Breast epithelium (tissue), 4 donors: ENCODE measurements around the gene TSPAN1. TPM values are rescaled to one million over a fixed set of nuclear protein-coding genes. Genes with fewer than 3 reads are reported as not detected.
A peak's percentile ranks its signal among the peaks of the same experiment; 100 is the strongest.

Source experiments
- DNase-seq, 2 donors: peaks; one replicate each; pipeline ENCODE4 v3.0.0-alpha.2; 2019; ENCODE audit warnings: low spot score in 2 of 2
- H3K27ac ChIP-seq, 2 donors: fragments of 200-600 bp; sonication (generic) in 1 of 2; one replicate each; pipeline ENCODE4 v1.5.1; 2016 to 2019; ENCODE audit warnings: mild to moderate bottlenecking in 1 of 2
- H3K27me3 ChIP-seq, 2 donors: fragments of 200-600 bp; sonication (generic) in 1 of 2; one replicate each; pipeline versions ENCODE4 v1.5.1 to v1.6.0; 2017 to 2019; ENCODE audit warnings: control low read depth in 1 of 2, mild to moderate bottlenecking in 1 of 2
- H3K36me3 ChIP-seq: fragments of 200-600 bp; one replicate; pipeline ENCODE4 v1.5.1; 2019
- H3K4me1 ChIP-seq, 2 donors: fragments of 200-600 bp; sonication (generic); one replicate each; pipeline ENCODE4 v1.5.1; 2016 to 2019; ENCODE audit warnings: control low read depth in 1 of 2
- H3K4me3 ChIP-seq, 3 donors: fragments of 200-600 bp; sonication (generic); 1 replicate in 2 of 3; 2 replicates in 1 of 3; pipeline ENCODE4 v1.5.1; 2016 to 2019; ENCODE audit warnings: mild to moderate bottlenecking in 3 of 3, moderate library complexity in 2 of 3
- H3K9me3 ChIP-seq, 2 donors: fragments of 200-600 bp; sonication (generic) in 1 of 2; one replicate each; pipeline ENCODE4 v1.5.1; 2016 to 2019; ENCODE audit warnings: control low read depth in 1 of 2
- CTCF ChIP-seq, 3 donors: fragments of 450-650 bp; IDR thresholded peaks; one replicate each; pipeline ENCODE4 v1.5.1; 2016 to 2017; ENCODE audit warnings: antibody characterized with exemption in 3 of 3, mild to moderate bottlenecking in 3 of 3, moderate library complexity in 3 of 3
- POLR2A ChIP-seq: fragments of 450-650 bp; IDR thresholded peaks from one replicate; pipeline ENCODE4 v1.6.1; 2016; ENCODE audit warnings: antibody characterized with exemption, mild to moderate bottlenecking, moderate library complexity
- POLR2AphosphoS5 ChIP-seq, 3 donors: sonication (generic); formaldehyde crosslinking; IDR thresholded peaks; one replicate each; pipeline ENCODE4 v1.6.1; 2017; ENCODE audit warnings: antibody characterized with exemption in 3 of 3
- intact Hi-C: fragments of 100-400 bp; cut with DNase I; formaldehyde crosslinking; loops from one replicate; pipeline ENCODE4 v1.15.1; 2023; ENCODE audit warnings: low total_unique reads
- total RNA-seq, 3 donors: library from RNA; depleted of rRNA; stranded (reverse); fragments of >200 nt; gene quantifications; one replicate each; pipeline ENCODE4 v1.1.0, GENCODE V29; 2016

The TSPAN1 gene
- total RNA-seq, 3 donors from 2014 or later, result 0.48 to 26.2 (median 8.9) TPM

DNA sequence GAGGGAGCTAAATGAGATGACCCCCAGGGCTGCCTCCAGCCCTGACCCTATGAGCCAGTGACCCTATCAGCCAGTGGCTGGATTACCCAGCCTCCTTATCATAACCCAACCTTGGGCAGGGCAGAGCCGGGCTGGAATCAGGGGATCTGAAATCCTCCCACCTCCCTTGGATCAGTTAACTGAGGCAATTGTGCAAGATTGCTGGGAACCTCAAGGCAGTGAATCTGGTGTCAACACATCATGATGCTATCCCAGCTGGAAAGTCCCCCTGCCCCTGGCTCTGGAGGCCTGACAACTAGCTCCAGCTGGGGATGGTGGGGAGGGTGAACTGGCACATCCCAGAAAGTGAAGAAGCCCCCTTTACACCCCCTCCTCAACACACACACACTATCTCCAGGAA, 6.4 kb upstream of the TSPAN1 start:
- intact Hi-C loops, result no loop called here
- Histone ChIP-seq H3K36me3 (no peaks in the 10 kb centered on the region), H3K4me1 (peaks cover 4 to 15% of the 10 kb centered on the region in 2 donors), H3K4me3 (no peak overlapping the region), H3K27ac (peak overlapping the region; percentile 21 to 93), H3K27me3 (no peaks in the 10 kb centered on the region), H3K9me3 (no peaks in the 10 kb centered on the region)
- TF ChIP-seq POLR2A (no peak), CTCF (IDR thresholded peaks at IDR 0.05) (no peak), POLR2AphosphoS5 (IDR thresholded peaks at IDR 0.05) (no peak)
- DNase-seq, result no peak

DNA sequence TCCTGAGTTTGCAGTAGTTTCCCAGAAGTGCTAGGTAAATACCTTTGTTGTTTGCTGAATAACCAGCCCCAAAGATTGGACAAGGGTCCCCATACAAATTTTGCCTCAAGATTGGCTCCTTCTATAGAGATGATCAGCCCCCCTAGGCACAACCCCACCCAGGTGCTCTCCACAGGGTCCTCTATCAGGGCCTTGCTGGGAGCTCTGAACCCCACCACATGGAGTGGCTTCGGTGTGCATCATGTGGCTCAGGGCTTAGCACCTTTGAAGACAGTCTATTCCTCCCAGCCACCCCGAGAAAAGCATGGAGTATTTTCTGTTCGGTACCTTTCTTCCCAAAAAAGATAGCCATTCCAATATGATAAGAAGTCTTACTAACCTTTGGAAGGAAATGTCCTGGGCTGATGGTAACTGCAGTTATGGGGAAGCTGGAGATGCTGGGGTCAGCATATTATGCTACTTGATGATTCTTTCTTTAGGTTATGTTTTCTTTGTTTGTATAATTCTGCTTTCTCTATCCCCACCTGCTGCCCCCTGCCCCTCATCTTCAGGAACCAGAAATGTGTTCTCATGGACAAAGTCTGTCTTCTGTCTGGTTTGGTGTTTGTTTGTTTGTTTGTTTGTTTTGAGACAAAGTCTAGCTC, 5.0 kb upstream of the TSPAN1 start:
- Histone ChIP-seq H3K36me3 (no peaks in the 10 kb centered on the region), H3K4me1 (peaks cover 6 to 22% of the 10 kb centered on the region in 2 donors), H3K27ac (peak overlapping the region in 1 of 2 donors; percentile 93), H3K27me3 (no peaks in the 10 kb centered on the region), H3K9me3 (no peaks in the 10 kb centered on the region), H3K4me3 (no peak overlapping the region)
- no peak for DNase-seq
- intact Hi-C loops, result no loop called here
- TF ChIP-seq CTCF (IDR thresholded peaks at IDR 0.05) (no peak), POLR2A (no peak), POLR2AphosphoS5 (IDR thresholded peaks at IDR 0.05) (no peak)

- H3K36me3 ChIP-seq, result no peaks in the 10 kb centered on the region
- H3K9me3 ChIP-seq, result no peaks in the 10 kb centered on the region
- H3K4me1 ChIP-seq, result peaks cover 7 to 22% of the 10 kb centered on the region in 2 donors
- H3K27ac ChIP-seq, result peak overlapping the region; percentile 83 to 93
- no peaks in the 10 kb centered on the region for H3K27me3 ChIP-seq
- peak overlapping the region in 2 of 3 donors; percentile 2 to 3 for H3K4me3 ChIP-seq
- DNase-seq, result no peak
- TF ChIP-seq POLR2A (no peak), CTCF (IDR thresholded peaks at IDR 0.05) (no peak), POLR2AphosphoS5 (IDR thresholded peaks at IDR 0.05) (peak in 1 of 3 donors; percentile 29)
- intact Hi-C loops, result no loop called here
These were observed 3.5 kb upstream of the TSPAN1 start for GRCh38 chr1:46171351-46171750.

DNA sequence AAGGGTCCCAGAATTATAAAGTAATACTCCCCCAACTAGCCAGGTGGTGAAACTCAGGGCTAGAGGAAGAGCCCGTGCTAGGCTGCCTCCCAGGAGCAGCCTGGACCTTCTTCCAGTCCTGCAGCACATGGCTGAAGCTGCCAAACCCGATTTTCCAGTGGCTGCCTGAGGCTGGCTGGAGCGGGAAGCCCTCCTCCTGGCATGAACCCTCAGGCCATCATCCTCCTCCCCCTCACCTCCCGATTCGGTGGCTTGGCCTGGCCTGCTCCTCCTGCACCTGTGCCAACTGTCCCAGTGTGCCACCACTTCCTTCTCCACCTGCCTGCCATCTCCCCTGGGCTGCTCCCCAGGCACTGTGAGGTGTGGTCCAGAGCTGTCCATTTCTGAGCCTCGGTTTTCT, 3.0 kb upstream of the TSPAN1 start:
- no peaks in the 10 kb centered on the region for H3K36me3 ChIP-seq
- peak overlapping the region; percentile 83 to 93 for H3K27ac ChIP-seq
- H3K9me3 ChIP-seq, result no peaks in the 10 kb centered on the region
- H3K27me3 ChIP-seq, result no peaks in the 10 kb centered on the region
- peak overlapping the region in 2 of 3 donors; percentile 2 to 3 for H3K4me3 ChIP-seq
- TF ChIP-seq POLR2AphosphoS5 (IDR thresholded peaks at IDR 0.05), result peak; percentile 63 to 81 (median 74)
- TF ChIP-seq POLR2A, result no peak
- peak; percentile 85 to 90 for DNase-seq
- intact Hi-C loops, result no loop called here
- peaks cover 7 to 22% of the 10 kb centered on the region in 2 donors for H3K4me1 ChIP-seq

DNA sequence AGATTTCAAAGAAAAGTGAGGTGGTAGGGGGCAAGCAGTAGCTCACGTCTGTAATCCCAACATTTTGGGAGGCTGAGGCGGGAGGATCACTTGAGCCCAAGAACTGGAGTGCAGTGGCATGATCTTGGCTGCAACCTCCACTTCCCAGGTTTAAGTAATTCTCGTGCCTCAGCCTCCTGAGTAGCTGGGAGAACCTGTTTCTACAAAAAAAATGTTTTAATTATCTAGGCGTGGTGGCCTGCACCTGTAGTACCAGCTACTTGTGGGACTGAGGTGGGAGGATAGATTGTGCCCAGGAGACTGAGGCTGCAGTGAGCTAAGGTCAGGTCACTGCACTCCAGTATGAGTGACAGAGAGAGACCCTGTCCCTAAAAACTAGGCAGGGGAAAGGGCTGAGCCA, 2.6 kb upstream of the TSPAN1 start:
- H3K27ac ChIP-seq, result peak overlapping the region; percentile 83 to 93
- H3K9me3 ChIP-seq, result no peaks in the 10 kb centered on the region
- no peaks in the 10 kb centered on the region for H3K36me3 ChIP-seq
- no peak for DNase-seq
- H3K27me3 ChIP-seq, result no peaks in the 10 kb centered on the region
- intact Hi-C loops, result no loop called here
- peaks cover 7 to 22% of the 10 kb centered on the region in 2 donors for H3K4me1 ChIP-seq
- peak overlapping the region in 1 of 3 donors; percentile 3 for H3K4me3 ChIP-seq
- TF ChIP-seq POLR2AphosphoS5 (IDR thresholded peaks at IDR 0.05) (no peak), CTCF (IDR thresholded peaks at IDR 0.05) (no peak), POLR2A (no peak)
